GM18502 (cell line): ENCODE results near the gene MAL.

Experiments
- ATAC-seq: cut with Tn5 transposase; IDR thresholded peaks from one replicate; pipeline ENCODE4 v1.9.1; 2021; ENCODE audit warnings: mild to moderate bottlenecking; ENCODE audit not compliant: unreplicated experiment, poor library complexity

Gene MAL

DNA sequence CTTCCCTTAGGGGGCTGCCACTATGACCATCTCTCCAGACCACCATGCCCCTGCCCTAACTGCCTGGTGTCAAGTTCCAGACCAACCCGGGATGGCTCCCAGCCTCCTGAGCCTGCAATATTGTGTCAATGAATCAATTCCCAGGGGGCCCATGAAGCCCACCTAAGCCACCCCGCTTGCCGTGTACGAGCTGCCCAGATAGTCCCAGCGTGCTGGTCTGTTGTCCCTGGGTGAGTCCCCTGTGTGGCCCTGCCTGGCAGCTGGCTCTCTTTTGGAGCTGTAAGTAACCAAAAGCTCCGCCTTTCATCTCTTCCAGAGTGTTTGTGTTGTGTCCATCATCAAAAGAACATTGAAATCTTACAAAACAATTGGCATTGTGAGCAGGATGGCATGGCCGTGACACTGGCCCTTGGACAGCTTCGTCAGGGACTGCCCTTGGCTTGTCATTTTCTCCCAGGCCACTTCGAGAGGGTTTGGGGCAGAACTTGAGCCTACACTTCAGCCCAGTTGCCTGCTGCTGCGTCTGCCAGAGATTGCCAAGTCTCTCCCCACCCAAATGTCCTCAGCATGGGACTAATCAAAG, 11.3 kb upstream of the MAL start:
- no peak for ATAC-seq

DNA sequence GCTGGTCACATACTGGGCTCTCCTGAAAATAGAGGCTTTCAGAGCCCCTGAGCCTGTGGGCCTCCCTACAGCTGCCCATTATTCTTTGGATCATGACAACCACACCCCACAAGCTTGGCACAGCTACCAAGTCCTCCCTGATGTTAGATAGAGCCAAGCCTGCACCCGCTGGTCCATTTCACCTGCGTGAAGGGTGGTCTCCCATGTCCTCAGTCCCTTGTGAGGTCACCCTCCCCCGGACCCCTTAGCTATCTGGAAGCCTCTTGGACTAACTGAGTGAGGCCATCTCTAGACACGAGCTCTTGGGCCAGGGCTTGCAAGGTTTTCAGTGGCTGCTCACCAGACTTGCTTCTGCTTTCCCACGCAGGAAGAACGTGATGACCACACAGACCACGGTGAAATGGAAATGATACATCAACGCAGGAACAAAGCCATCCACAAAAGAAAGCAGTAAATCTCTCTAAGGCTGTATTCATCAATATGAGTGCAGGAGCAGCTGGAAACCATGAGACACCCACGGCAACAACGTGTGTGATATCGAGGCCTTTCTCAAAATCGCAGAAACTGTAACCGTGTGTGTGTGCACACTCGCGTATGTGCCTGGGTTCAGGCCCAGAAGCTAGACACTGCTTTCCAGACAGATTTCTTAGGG, 10.1 kb upstream of the MAL start:
- ATAC-seq: no peak

GRCh38 chr2:95016616-95017015, 8.9 kb upstream of the MAL start:
- ATAC-seq: no peak

DNA sequence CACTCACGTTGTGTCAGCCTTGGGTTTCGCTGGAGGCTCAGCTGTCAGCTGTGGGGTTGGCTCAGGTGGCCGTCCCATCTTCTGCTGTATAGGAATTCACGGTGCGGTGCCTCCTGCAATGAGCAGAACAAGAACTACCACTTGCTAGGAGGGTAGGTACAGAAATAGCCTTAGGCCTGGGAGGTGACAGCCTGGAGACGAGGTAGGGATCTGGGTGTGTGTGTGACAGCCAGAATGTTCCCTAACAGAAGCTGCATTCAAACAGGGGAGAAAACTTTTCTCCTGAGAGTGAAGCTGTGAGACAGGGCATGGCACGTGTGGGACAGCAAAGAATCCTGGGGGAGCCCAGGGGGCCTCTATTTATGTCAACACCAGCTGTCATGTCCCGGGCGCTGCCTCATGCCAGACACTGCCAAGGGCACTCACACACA, 8.4 kb upstream of the MAL start:
- ATAC-seq: no peak

- no peak for ATAC-seq
These were observed 7.7 kb upstream of the MAL start for GRCh38 chr2:95017836-95018235.

- no peak for ATAC-seq
These were observed 7.2 kb upstream of the MAL start for GRCh38 chr2:95018301-95018700.

GRCh38 chr2:95018861-95019550, 6.5 kb upstream of the MAL start:
- no peak for ATAC-seq

DNA sequence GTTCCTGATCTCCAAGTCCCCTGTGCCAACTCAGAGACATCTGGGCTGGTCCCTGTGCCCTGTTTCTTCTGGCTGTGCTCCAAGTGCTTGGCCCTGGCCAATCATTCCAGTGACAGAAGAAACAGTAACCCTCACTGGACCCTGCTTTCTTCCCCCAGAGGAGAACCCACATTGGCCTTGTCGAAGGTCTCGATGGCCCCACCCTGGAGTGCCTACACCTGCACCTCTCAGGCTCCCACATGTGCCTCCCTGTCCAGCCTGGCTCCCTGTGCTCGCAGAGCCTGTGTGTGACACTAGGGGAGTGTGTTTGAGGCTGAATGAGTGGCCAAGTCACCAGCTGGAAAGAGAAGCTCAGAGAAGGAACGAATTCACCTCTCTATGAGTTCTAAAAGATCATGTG, 5.9 kb upstream of the MAL start:
- no peak for ATAC-seq

- ATAC-seq: no peak
These were observed 5.1 kb upstream of the MAL start for GRCh38 chr2:95020275-95021022.

DNA sequence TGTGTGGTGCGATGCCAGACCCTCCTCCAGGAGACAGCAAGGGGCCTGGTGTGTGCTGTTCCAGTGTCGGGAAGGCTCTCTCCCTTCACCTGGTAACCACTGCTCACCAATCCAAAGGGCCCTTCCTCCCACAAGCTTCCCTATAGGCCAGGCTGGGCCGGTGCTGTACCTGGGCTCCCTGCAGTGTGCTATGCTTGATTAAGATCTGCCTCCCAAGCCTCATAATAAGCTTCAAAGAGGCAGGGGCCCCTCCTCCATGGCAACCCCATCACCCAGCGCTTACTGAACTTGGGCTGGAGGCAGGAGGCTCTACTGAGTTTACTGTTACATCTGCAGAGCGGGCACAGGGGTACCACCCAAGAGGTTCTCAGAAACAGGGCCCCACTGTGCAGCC, 4.5 kb upstream of the MAL start:
- ATAC-seq: no peak

DNA sequence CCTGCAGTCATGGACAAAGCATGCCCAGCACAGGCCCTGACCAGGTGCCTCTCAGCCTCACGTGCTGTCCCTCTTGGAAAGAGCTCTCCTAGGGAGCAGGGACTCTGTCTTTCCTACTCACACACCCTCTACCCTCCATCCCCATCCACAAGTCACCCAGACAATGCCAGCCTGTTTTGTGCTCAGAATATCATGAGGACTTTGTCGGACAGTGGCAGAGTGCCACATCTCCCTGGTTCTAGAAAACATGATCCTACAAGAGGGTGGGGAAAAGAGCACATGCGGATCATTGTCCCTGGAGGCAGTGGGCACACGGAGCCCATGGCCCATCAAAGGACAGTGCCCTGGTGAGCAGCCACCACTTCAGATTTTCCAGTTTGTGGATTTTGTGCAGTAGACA, 3.7 kb upstream of the MAL start:
- ATAC-seq: no peak

DNA sequence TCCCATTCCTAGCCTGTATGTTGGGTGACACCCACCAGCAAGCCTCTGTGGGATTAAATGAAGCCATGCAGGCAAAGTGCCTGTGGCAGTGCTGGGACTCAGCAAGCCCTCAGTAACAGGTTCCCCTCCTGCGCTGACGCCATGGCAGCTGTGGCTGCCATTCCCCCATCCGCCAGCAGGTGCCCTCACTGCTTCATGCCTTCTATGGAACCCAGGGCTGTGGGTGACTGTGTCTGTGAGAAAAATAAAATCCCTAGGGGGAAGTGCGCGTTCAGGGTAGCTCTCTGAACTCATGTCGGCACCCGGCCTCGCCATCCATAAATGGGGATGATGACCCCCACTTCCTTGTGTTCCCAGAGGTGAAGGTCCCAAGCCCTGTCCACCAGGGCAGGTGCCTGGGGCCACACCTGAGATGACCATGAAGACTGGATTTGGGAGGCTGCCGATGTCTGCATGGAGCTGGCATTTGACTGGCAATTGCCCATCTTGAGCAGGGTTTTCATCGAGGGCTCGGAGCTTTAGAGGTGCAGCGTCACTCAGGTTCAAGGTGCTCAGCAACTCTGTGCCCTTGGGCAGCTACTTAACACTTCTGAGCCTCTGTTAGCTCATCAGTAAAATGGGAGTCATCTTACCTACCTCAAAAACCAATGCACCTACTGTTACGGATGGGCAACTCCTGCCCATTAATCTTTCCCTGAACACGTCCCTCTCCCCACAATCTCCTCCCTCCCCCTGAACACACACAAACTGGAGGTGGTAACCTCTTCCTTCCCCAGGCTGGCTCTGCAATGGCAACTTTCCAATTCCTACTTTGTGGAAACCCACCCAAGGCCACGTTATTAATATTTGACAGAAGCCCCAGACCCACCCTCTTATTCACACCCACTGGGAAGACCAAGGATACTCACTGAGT, 2.9 kb upstream of the MAL start:
- peak; percentile 92 for ATAC-seq

- ATAC-seq: peak; percentile 43
These were observed 2.3 kb upstream of the MAL start for GRCh38 chr2:95023222-95023597.

- no peak for ATAC-seq
These were observed 1.1 kb upstream of the MAL start for GRCh38 chr2:95024371-95024770.

- ATAC-seq: no peak
These were observed 525 bp upstream of the MAL start for GRCh38 chr2:95024960-95025405.

GRCh38 chr2:95026471-95027368, 1.2 kb downstream of the MAL start:
- no peak for ATAC-seq

DNA sequence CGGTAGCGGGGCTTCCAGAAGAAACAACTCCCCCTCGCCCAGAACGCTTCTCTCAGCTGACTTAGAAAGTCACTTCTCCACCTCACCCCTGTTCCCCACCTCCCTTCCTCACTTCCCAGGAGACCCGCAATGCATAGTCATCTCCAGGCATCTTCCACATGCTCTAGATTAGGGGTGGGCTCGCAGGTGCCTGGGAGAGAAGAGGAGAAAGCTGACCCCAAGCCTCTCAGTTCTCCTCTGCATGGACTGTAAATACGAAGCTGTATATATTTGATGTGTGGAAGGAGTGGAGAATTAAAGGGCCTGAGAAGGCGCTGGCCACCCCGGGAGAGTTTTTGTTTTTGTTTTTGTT, 1.8 kb downstream of the MAL start:
- no peak for ATAC-seq

- no peak for ATAC-seq
These were observed 4.4 kb downstream of the MAL start for GRCh38 chr2:95029898-95030341.

DNA sequence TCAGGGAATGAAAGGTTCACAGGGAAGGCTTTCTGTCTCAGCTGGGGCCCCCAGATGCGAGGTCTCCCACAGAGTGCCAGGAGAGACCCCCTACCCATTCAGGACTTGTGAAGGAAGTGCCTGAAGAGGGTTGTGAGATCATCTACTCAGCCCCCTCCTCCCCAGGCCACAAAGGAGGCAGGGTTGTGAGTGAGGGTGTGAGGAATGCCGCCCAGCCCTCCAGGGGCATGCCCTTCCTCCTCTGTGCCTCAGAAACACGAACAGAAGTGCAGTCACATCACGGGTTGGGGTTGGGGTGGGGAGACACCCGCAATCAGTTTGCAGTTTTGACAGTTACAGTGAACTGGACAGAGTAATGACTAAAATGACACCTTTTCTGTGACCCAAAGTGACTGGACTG, 5.0 kb downstream of the MAL start:
- ATAC-seq: no peak
